A673 (cell line): ENCODE data around the gene VPS35.

Source experiments
- CTCF ChIP-seq: fragments of 300-800, 200-600 bp; sonication (generic); conservative IDR thresholded peaks from 2 replicates; pipeline ENCODE4 v1.5.1; 2017; ENCODE audit warnings: low read depth, mild to moderate bottlenecking, antibody characterized with exemption, low read length, moderate library complexity, mixed read lengths
- EZH2 ChIP-seq: fragments of 200-600 bp; sonication (generic); IDR thresholded peaks from 2 replicates; pipeline ENCODE4 v1.6.1; 2017; ENCODE audit warnings: borderline replicate concordance, low read depth, mild to moderate bottlenecking, mixed read lengths, antibody characterized with exemption, low read length; ENCODE audit not compliant: poor library complexity, severe bottlenecking

GRCh38 chr16:46627746-46628145, 61.2 kb downstream of the VPS35 start:
- no peak for TF ChIP-seq CTCF
- no peak for TF ChIP-seq EZH2
